Fibroblast of gingiva (primary cell): ENCODE data around the gene EID2B.
A peak's percentile ranks its signal among the peaks of the same experiment; 100 is the strongest.

Experiments
- DNase-seq: peaks from one replicate; pipeline ENCODE4 v3.0.0-alpha.2; 2011; ENCODE audit warnings: low read depth

The EID2B gene

DNA sequence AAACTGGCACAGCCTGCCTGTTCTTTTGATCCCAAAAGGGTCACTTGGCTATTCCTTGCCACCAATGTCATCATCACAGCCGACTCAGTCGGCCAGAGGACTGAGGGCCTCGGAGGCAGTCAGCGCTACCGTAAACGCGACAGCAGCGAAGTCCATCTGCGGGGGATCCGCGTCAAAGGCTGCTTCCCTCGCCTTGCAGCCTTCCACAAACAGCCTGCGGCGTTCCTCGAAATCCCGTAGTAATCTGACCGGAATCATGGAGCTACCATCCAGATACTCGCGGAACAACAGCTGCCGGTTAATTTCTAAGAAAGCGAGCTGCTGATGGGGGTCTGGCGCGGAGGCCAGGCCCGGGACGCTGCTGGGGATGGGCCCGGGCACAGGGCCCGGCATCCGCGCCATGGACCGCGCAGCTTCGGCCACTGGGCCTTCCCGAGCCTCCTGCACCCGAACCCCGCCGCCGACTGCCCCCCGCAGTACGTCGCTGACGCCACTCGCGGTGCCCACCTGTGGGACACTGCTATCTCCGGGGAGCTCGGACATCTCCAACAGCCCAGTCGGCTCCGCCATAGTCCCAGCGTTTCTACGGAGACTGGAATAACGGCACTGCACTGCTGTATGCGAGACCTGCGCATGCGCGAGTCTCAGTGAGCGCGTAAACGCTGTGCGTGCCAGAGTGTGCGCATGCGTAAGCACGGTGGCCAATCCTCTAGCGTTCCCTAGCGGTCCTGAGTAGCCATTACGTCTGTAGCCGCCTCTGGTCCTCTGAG lies at the start of gene EID2B:
TSS of gene EID2B (minus strand) at position 620 of the 770 bp plus-strand sequence. CDS start at position 570, 50 bp downstream.
- DNase-seq = peak; percentile 89

DNA sequence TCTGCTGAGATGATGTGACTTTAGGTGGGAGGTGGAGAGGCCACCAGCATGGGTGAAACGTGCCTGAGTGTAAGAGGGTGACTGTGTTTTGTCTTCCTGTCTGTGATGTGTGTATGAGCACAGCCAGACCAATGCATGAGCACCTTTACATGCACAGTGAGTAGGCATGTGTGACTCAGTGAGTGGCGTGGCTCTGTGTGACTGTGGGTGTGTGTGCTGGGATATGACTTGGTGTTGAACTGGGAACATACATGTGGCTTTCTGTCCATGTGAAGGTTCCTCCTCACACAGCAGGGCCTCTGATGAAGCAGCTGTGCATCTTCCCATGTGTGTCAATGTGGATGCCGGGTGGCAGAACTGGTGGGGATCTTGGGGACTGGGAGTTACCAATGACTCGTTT lies 49.8 kb upstream of the EID2B start:
- no peak for DNase-seq

- DNase-seq = no peak
Observed at GRCh38 chr19:39568604-39569003, 36.0 kb upstream of the EID2B start.

- DNase-seq = no peak
Observed at GRCh38 chr19:39566064-39566463, 33.4 kb upstream of the EID2B start.

DNA sequence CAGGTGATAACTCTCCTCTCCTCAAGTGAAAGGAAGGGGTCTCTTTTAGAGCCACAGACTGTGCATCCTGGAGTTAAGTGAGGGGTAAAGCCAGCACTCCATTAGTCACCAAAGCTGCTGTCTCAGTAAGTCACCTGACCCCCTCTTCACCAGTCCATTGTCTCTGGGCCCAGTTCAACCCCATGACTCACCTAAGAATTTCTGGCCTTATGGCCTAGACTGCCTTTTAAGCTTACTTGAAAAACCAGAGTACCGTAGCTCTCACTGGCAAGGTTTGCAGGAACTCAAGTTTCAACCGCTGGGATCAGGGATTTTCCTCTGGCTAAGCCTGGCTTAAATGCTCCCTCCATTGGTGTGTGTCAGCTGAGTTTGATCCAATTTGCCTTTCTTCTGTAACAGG lies 30.8 kb upstream of the EID2B start:
- DNase-seq = no peak

DNA sequence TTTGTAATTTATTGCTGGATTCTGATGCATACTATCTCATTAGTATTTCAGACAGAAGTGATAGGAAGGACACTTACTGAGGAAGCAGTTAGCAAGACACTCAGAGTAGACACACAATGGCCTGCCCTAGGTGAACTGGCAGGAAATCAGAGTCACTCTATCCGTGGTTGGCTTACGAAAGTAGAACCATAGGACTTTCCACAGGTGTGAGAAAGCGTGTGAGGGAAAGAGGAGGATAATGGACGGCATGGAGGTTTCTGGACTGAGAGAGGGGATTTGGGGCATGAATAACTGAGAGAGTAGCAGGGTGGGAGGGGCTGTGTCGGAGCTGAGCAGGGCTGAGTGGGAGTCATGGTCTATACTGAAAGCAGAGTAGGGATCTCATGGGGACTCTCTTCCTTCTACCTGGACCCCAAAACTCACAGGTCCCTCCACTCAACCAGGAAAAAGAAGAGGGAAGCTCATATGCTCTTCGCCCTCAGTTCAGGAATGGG lies 26.0 kb upstream of the EID2B start:
- DNase-seq = no peak

- DNase-seq = peak; percentile 19
Observed at GRCh38 chr19:39557811-39558623, 25.4 kb upstream of the EID2B start.

- DNase-seq = no peak
Observed at GRCh38 chr19:39555883-39556282, 23.2 kb upstream of the EID2B start.

GRCh38 chr19:39554701-39555311 lies 22.2 kb upstream of the EID2B start:
- no peak for DNase-seq

DNA sequence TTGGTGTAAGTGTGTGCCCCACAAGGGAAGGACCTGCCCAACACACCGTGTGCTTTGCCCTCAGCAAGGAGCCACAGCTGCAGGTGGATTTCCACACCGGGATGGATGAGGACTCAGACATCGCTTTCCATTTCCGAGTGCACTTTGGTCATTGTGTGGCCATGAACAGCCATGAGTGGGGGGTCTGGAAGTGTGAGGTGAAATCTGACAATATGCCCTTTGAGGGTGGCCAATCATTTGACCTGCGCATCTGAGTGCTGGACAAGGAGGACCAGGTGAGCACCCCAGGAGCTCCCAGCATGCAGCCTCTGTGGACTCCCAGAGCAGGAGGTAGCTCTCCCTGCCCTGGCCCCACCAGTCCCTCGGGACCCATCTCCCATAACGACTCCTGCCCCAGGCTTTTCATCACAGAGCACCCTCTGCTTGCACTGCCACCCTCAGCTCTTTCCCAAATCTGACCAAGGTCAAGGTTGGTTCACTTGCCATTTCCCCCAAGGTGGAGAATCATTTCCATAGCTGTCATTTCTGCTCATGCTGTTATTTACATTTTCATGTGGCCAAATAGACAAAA lies 20.5 kb upstream of the EID2B start:
- DNase-seq = no peak

- DNase-seq = no peak
Observed at GRCh38 chr19:39550197-39550596, 17.5 kb upstream of the EID2B start.

GRCh38 chr19:39546599-39546998 lies 13.9 kb upstream of the EID2B start:
- no peak for DNase-seq

DNA sequence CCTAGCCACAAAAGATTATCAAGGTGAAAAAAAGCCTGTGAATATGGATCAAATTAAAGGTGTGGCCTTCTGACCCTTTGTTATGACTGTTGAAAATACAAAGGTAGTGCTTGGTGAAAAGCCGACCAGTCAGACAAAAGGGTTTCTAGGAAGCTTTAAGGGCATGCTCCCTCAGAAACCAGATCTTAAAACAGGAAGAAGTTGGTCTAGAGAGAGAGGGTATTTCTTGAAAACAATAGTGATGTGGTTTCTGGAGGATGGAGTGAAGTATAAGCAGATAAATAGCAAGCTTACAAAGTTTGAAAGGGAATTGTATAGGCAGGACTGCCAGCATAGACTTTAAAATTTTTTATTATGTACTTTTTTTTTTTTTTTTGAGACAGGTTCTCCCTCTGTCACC lies 12.3 kb upstream of the EID2B start:
- DNase-seq = no peak

DNA sequence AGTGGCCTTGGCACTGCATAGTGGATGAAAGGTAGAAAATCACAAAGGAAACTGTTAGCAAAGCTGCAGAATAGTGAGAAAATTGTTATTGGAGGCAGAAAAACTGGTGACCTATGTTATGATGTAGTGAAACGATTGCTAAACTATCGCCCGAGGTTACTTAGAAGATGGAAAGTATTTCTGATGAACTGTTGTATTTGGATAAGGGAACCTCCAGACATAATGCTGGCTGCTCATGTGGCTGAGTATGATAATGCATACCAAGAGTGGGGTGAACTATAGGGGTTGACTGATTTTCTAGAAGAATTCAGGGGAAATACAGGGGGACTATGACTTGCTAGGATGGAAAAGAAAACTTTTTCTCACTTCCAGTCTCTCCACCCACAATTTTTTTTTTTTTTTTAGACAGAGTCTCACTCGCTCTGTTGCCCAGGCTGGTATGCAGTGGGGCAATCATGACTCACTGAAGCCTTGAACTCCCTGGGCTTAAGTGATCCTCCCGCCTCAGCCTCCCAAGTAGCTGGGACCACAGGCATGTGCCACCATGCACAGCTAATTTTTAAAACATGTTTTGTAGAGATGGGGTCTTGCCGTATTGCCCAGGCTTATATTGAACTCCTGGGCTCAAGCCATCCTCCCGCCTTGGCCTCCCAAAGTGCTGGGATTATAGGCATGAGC lies 11.7 kb upstream of the EID2B start:
- DNase-seq = peak; percentile 33

DNA sequence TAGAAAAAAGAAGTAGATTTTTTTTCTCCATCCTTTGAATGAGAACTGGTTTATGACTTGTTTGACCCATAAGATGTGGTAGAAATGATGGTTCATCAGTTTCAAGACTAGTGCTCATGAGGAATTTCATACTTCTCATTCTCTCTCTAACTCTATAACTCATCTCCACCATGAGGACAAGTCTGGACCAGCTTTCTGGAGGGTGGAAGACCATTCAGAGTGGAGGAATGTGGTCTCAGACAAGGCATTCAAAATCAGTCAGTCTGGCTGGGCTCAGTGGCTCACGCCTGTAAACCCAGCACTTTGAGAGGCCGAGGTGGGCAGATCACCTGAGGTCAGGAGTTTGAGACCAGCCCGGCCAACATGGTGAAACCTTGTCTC lies 10.8 kb upstream of the EID2B start:
- DNase-seq = no peak

DNA sequence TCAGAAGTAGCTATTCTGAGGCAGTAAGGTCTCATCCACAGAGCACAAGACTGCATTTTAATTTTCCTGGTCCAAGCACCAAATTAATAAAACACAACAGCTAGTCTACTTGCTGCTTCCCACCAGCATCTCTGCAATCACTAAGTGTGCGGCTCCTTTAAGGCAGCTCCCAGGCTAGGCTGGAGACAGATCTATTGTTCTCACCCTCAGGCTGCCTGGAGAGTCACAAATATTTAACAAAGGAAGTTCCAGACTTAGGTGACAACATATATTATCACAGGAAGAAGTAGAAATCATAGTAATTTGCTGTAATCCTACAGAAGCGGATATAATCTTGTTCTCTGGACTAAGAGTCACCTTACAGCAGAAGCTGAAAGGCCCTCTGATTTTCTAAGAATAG lies 9.6 kb upstream of the EID2B start:
- no peak for DNase-seq

DNA sequence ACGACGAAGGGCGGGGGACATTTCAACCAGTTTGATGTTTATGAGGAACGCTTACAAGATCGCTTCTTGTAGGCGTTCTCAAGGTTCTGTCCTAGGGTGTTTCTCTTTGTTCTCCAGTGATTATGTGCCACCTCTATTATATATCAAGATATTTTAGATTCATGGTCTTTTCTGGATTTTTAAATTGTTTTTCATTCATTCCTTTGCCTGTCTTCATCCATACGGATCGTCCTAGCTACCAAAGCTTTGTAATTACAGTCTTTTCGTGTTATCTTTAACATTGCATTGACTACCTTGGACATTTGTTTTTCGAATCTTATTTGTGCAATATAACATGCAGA lies 7.7 kb upstream of the EID2B start:
- no peak for DNase-seq

DNA sequence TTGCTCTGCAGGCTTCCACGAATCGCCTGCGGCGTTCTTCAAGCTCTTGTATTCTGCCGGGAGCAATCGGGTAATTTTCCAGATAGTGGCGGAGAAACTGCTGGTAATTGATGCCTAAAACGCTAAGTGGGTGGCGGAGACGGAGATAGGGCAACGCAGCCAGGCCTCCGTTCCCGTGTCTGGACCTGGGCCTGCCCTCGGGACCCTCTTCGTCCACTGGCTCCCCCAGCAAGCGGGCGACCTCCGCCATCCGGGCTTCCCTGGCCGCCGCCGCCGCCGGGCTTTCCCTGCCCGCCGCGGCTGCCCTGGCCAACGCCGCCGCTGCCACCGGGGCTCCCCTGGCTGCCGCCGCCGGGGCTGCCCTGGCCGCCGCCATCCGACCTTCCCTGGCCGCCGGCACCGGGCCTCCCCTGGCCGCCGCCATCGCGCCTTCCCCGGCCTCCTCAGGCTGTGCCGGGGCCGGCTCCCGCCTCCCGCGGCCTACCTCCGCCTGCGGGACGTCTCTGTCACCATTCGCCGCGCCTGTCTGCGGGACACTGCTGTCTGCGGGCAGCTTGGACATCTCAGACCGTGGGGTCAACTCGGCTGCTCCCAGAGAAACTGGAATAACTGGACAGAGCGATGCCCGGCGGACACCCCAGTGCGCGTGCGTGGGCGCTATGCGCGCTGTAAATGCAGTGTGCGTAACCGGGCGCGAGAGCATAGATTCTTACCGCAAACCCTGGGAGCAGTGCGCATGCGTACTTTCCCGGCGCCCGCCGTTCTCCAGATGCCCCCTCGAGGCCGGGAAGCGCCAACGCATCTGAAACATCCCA lies 7.1 kb upstream of the EID2B start, which contains the start of gene EID2:
TSS of gene EID2 (minus strand) at position 644 of the 815 bp plus-strand sequence. CDS start at position 562, 82 bp downstream.
- DNase-seq = peak; percentile 91

GRCh38 chr19:39539165-39539517 lies 6.5 kb upstream of the EID2B start:
- no peak for DNase-seq

DNA sequence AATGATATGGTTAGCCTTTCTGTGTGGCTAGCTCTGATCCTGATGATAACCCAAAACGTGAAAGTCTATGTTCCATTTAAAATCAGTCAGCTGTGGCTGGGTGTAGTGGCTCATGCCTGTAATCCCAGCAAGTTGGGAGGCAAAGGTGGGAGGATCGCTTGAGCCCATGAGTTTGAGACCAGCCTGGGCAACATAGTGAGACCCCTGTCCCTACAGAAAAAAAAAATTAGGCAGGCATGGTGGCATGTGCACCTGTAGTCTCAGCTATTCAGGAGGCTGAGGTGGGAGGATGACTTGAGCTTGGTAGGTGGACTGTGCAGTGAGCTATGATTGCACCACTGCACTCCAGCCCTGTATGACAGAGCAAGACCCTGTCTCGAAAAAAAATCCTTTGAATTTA lies 1.1 kb upstream of the EID2B start:
- no peak for DNase-seq

- no peak for DNase-seq
Observed at GRCh38 chr19:39533003-39533512, 406 bp upstream of the EID2B start.
